ENCODE data around the gene ARHGAP15.

The ARHGAP15 gene

GRCh38 chr2:143702931-143703330 is 573.7 kb downstream of the ARHGAP15 start:
- no peak overlapping the region for H3K27ac ChIP-seq (replicated peaks)

GRCh38 chr2:143704451-143705106 is 575.4 kb downstream of the ARHGAP15 start:
- H3K27me3 ChIP-seq (ENCODE audit: insufficient read depth, poor library complexity, severe bottlenecking): no peaks in the 10 kb centered on the region
- DNase-seq (ENCODE audit: low read depth in 1 of 2, low spot score in 1 of 2): no peak
- H3K4me3 ChIP-seq (replicated peaks; ENCODE audit: insufficient read depth, low read length): no peak overlapping the region
- no peak for TF ChIP-seq CTCF (IDR thresholded peaks at IDR 0.05; ENCODE audit: insufficient read depth, low read length)
- TF ChIP-seq POLR2AphosphoS5 (IDR thresholded peaks at IDR 0.05; ENCODE audit: low read depth): no peak
- TF ChIP-seq REST (IDR thresholded peaks at IDR 0.05; ENCODE audit: insufficient replicate concordance, low read depth): no peak
- TF ChIP-seq GABPA (IDR thresholded peaks at IDR 0.05; ENCODE audit: low read depth): no peak
- no peak for TF ChIP-seq SPI1 (IDR thresholded peaks at IDR 0.05; ENCODE audit: borderline replicate concordance, low read depth)
- no peak overlapping the region for H3K27ac ChIP-seq (replicated peaks)

More at GRCh38 chr2:143702931-143703330, 573.7 kb downstream of the ARHGAP15 start:
- no peaks in the 10 kb centered on the region for H3K27me3 ChIP-seq (ENCODE audit: insufficient read depth, poor library complexity, severe bottlenecking)
- no peak overlapping the region for H3K4me3 ChIP-seq (replicated peaks; ENCODE audit: insufficient read depth, low read length)
- no peak for TF ChIP-seq REST (IDR thresholded peaks at IDR 0.05; ENCODE audit: insufficient replicate concordance, low read depth)
- no peak for TF ChIP-seq SPI1 (IDR thresholded peaks at IDR 0.05; ENCODE audit: borderline replicate concordance, low read depth)
- TF ChIP-seq GABPA (IDR thresholded peaks at IDR 0.05; ENCODE audit: low read depth): no peak
- no peak for TF ChIP-seq POLR2AphosphoS5 (IDR thresholded peaks at IDR 0.05; ENCODE audit: low read depth)
- no peak for TF ChIP-seq CTCF (IDR thresholded peaks at IDR 0.05; ENCODE audit: insufficient read depth, low read length)
- no peak for DNase-seq (ENCODE audit: low read depth in 1 of 2, low spot score in 1 of 2)

GRCh38 chr2:143705108-143705707 is 576.0 kb downstream of the ARHGAP15 start:
- H3K27me3 ChIP-seq (ENCODE audit: insufficient read depth, poor library complexity, severe bottlenecking): no peaks in the 10 kb centered on the region
- no peak overlapping the region for H3K27ac ChIP-seq (replicated peaks)
- H3K4me3 ChIP-seq (replicated peaks; ENCODE audit: insufficient read depth, low read length): no peak overlapping the region
- DNase-seq (ENCODE audit: low read depth in 1 of 2, low spot score in 1 of 2): peak in 1 of 2 experiments; percentile 5
- TF ChIP-seq POLR2AphosphoS5 (IDR thresholded peaks at IDR 0.05; ENCODE audit: low read depth) (no peak), GABPA (IDR thresholded peaks at IDR 0.05; ENCODE audit: low read depth) (no peak), REST (IDR thresholded peaks at IDR 0.05; ENCODE audit: insufficient replicate concordance, low read depth) (no peak), CTCF (IDR thresholded peaks at IDR 0.05; ENCODE audit: insufficient read depth, low read length) (no peak), SPI1 (IDR thresholded peaks at IDR 0.05; ENCODE audit: borderline replicate concordance, low read depth) (no peak)

Measured in HL-60 (cell line).